SH-SY5Y (cell line): ENCODE measurements around the gene AKR7A3.

Experiments used
- GATA2 ChIP-seq: IDR thresholded peaks from 2 replicates; pipeline ENCODE4 v1.6.1; 2011; ENCODE audit warnings: mild to moderate bottlenecking, low read depth, low read length
- GATA3 ChIP-seq: IDR thresholded peaks from 2 replicates; pipeline ENCODE4 v1.6.1; 2011; ENCODE audit warnings: low read depth, mild to moderate bottlenecking, low read length, moderate library complexity

DNA sequence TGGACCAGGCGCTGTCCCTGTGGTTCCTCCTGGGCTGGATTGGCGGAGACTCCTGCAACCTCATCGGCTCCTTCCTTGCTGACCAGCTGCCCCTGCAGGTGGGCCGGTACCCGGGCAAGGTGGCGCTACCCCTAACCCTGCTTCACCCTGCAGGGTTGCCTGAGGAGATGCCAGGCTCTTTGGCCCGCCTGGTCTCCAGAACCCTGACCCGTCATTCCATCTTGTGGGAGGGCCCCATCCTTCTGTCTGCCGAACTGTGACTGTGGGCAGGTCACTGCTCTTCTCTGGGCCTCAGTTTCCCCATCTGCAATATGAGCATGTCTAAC is 36.1 kb upstream of the AKR7A3 start:
- TF ChIP-seq GATA2 (no peak), GATA3 (no peak)
